HEK293 (cell line): ENCODE results near the gene PKD2.

Experiments used
- CTCF ChIA-PET: fragments of 350-600 bp; formaldehyde crosslinking; extraction: SDS; loops from one replicate; lab custom pipeline; 2021; ENCODE audit warnings: antibody characterized with exemption; lab: Yijun Ruan, JAX
- POLR2A ChIA-PET: fragments of 300-600 bp; formaldehyde crosslinking; extraction: SDS; loops from one replicate; lab custom pipeline; 2020; ENCODE audit warnings: antibody characterized with exemption, inconsistent platforms; lab: Yijun Ruan, JAX
- H3K27ac ChIP-seq: fragments of 200-500 bp; sonication (Bioruptor generic); 2 replicates; pipeline ENCODE4 v1.5.1; 2014; ENCODE audit warnings: low read depth, low read length, control low read depth, inconsistent platforms; ENCODE audit errors: extremely low read depth
- H3K36me3 ChIP-seq, 2 experiments: fragments of 200-500 bp in 1 of 2; sonication (Bioruptor generic) in 1 of 2; 1 replicate in 1 of 2; 2 replicates in 1 of 2; pipeline ENCODE4 v1.5.1; 2014 to 2017; ENCODE audit warnings: inconsistent platforms in 2 of 2, low read length in 2 of 2; ENCODE audit not compliant: control insufficient read depth in 2 of 2, insufficient read depth in 1 of 2
- H3K4me1 ChIP-seq: fragments of 200-500 bp; sonication (Bioruptor generic); 2 replicates; pipeline ENCODE4 v1.5.1; 2014; ENCODE audit warnings: mild to moderate bottlenecking, low read length, inconsistent platforms; ENCODE audit not compliant: control insufficient read depth, insufficient read depth
- H3K4me3 ChIP-seq: 2 replicates; pipeline ENCODE4 v1.5.1; 2011; ENCODE audit warnings: low read depth, mild to moderate bottlenecking, control low read depth, low read length, moderate library complexity
- H3K9me3 ChIP-seq: fragments of 200-500 bp; sonication (Bioruptor generic); 2 replicates; pipeline ENCODE4 v1.5.1; 2014; ENCODE audit warnings: low read depth, low read length, inconsistent platforms; ENCODE audit not compliant: control insufficient read depth, insufficient read depth
- GFI1B ChIP-seq: fragments of 450-650 bp; formaldehyde crosslinking; IDR thresholded peaks from 2 replicates; pipeline ENCODE4 v1.5.1; 2016; ENCODE audit warnings: missing biosample characterization, missing genetic modification characterization
- PRDM6 ChIP-seq: fragments of 450-650 bp; formaldehyde crosslinking; IDR thresholded peaks from 2 replicates; pipeline ENCODE4 v1.5.1; 2017; ENCODE audit warnings: missing biosample characterization, missing genetic modification characterization
- REST ChIP-seq: fragments of 450-650 bp; formaldehyde crosslinking; IDR thresholded peaks from 2 replicates; pipeline ENCODE4 v1.5.1; 2016; ENCODE audit warnings: missing biosample characterization, missing genetic modification characterization
- ZIC2 ChIP-seq: fragments of 450-650 bp; formaldehyde crosslinking; IDR thresholded peaks from 2 replicates; pipeline ENCODE4 v1.5.1; 2016; ENCODE audit warnings: missing biosample characterization, missing genetic modification characterization
- ZNF157 ChIP-seq: fragments of 450-650 bp; formaldehyde crosslinking; IDR thresholded peaks from 2 replicates; pipeline ENCODE4 v1.5.1; 2016; ENCODE audit warnings: missing biosample characterization, missing genetic modification characterization
- ZNF221 ChIP-seq: fragments of 450-650 bp; formaldehyde crosslinking; IDR thresholded peaks from 2 replicates; pipeline ENCODE4 v1.5.1; 2017; ENCODE audit warnings: missing biosample characterization, missing genetic modification characterization, borderline replicate concordance
- ZNF23 ChIP-seq: fragments of 450-650 bp; formaldehyde crosslinking; IDR thresholded peaks from 2 replicates; pipeline ENCODE4 v1.5.1; 2016; ENCODE audit warnings: missing biosample characterization, missing genetic modification characterization, borderline replicate concordance
- ZNF24 ChIP-seq: fragments of 450-650 bp; formaldehyde crosslinking; IDR thresholded peaks from 2 replicates; pipeline ENCODE4 v1.5.1; 2016; ENCODE audit warnings: missing biosample characterization, missing genetic modification characterization
- ZNF292 ChIP-seq: fragments of 450-650 bp; formaldehyde crosslinking; IDR thresholded peaks from 2 replicates; pipeline ENCODE4 v1.5.1; 2016; ENCODE audit warnings: low read depth, missing biosample characterization, missing genetic modification characterization, borderline replicate concordance
- ZNF423 ChIP-seq: fragments of 450-650 bp; formaldehyde crosslinking; IDR thresholded peaks from 2 replicates; pipeline ENCODE4 v1.5.1; 2016; ENCODE audit warnings: missing biosample characterization, missing genetic modification characterization
- ZNF548 ChIP-seq: fragments of 450-650 bp; formaldehyde crosslinking; IDR thresholded peaks from 2 replicates; pipeline ENCODE4 v1.5.1; 2016; ENCODE audit warnings: missing biosample characterization, missing genetic modification characterization

The PKD2 gene

GRCh38 chr4:88027611-88028608 is 20.5 kb downstream of the PKD2 start:
- Histone ChIP-seq H3K27ac (no peak overlapping the region), H3K9me3 (no peaks in the 10 kb centered on the region), H3K4me1 (no peaks in the 10 kb centered on the region), H3K4me3 (no peak overlapping the region), H3K36me3 (peaks cover 0 to 37% of the 10 kb centered on the region in 2 experiments)
- POLR2A ChIA-PET, result no interaction called here
- TF ChIP-seq ZNF548 (tag by site-specific recombination) (no peak), PRDM6 (0 out of 2 replicates have a peak, but pooled peaks have one; percentile 5)
- CTCF ChIA-PET, result interaction anchor here (0.9 to 1.2 kb wide), 2 partner anchors 184 to 189 kb away, joined by 3 to 5 read pairs; no protein-coding TSS in a partner anchor

GRCh38 chr4:88028946-88029345 is 21.5 kb downstream of the PKD2 start:
- CTCF ChIA-PET, result interaction anchor here (1.2 kb wide), 1 partner anchor 183 kb away, joined by 5 read pairs; no protein-coding TSS in a partner anchor
- Histone ChIP-seq H3K9me3 (no peaks in the 10 kb centered on the region), H3K36me3 (peaks cover 0 to 33% of the 10 kb centered on the region in 2 experiments), H3K27ac (no peak overlapping the region), H3K4me1 (no peaks in the 10 kb centered on the region), H3K4me3 (no peak overlapping the region)
- POLR2A ChIA-PET, result no interaction called here
- TF ChIP-seq ZNF23 (tag by site-specific recombination) (no peak), ZIC2 (no peak), ZNF221 (tag by site-specific recombination) (no peak), ZNF24 (no peak), ZNF157 (tag by site-specific recombination) (no peak), REST (tag by site-specific recombination) (no peak)

GRCh38 chr4:88029556-88029955 is 22.1 kb downstream of the PKD2 start:
- Histone ChIP-seq H3K9me3 (no peaks in the 10 kb centered on the region), H3K4me1 (no peaks in the 10 kb centered on the region), H3K36me3 (peaks cover 0 to 33% of the 10 kb centered on the region in 2 experiments; a peak in 2 of 3 replicates), H3K4me3 (no peak overlapping the region), H3K27ac (no peak overlapping the region)
- TF ChIP-seq ZNF423 (tag by site-specific recombination) (no peak), ZNF292 (tag by site-specific recombination) (no peak), GFI1B (tag by site-specific recombination) (no peak)
- CTCF ChIA-PET, result interaction anchor here (0.8 kb wide), 1 partner anchor 182 kb away, joined by 3 read pairs; no protein-coding TSS in a partner anchor
- POLR2A ChIA-PET, result no interaction called here
